Lung (tissue), 12 donors: ENCODE data around the gene PLEKHM3. TPM values are rescaled to one million over a fixed set of nuclear protein-coding genes. Genes with fewer than 3 reads are reported as not detected.
A peak's percentile ranks its signal among the peaks of the same experiment; 100 is the strongest.

ENCODE experiments used
- ATAC-seq: fragments of 200-7000 bp; cut with Tn5 transposase; one replicate; pipeline ENCODE4 v1.9.1; 2020; ENCODE audit warnings: moderate number of reproducible peaks; ENCODE audit not compliant: insufficient read depth, low FRiP score
- DNase-seq, 3 donors: peaks; one replicate each; pipeline ENCODE4 v3.0.0-alpha.2; 2013 to 2017
- H3K27ac ChIP-seq, 2 donors: one replicate each; pipeline ENCODE4 v1.5.1; 2013; ENCODE audit warnings: mild to moderate bottlenecking in 2 of 2, moderate library complexity in 2 of 2, control low read depth in 1 of 2, inconsistent platforms in 1 of 2, low read depth in 1 of 2, low read length in 1 of 2
- H3K27me3 ChIP-seq, 3 donors: one replicate each; pipeline ENCODE4 v1.5.1; 2013; ENCODE audit warnings: low read length in 2 of 3; ENCODE audit not compliant: control insufficient read depth in 3 of 3, insufficient read depth in 3 of 3
- H3K36me3 ChIP-seq, 4 donors: one replicate each; pipeline ENCODE4 v1.5.1; 2013; ENCODE audit warnings: low read length in 4 of 4, mild to moderate bottlenecking in 1 of 4, moderate library complexity in 1 of 4; ENCODE audit not compliant: control insufficient read depth in 4 of 4, insufficient read depth in 4 of 4
- H3K4me1 ChIP-seq, 5 donors: one replicate each; pipeline ENCODE4 v1.5.1; 2013; ENCODE audit warnings: low read length in 5 of 5, mild to moderate bottlenecking in 2 of 5, moderate library complexity in 1 of 5; ENCODE audit not compliant: control insufficient read depth in 5 of 5, insufficient read depth in 5 of 5
- H3K4me3 ChIP-seq: one replicate; pipeline ENCODE4 v1.5.1; 2013; ENCODE audit warnings: mild to moderate bottlenecking, control low read depth, moderate library complexity
- H3K9ac ChIP-seq, 2 donors: one replicate each; pipeline ENCODE4 v1.5.1; 2013; ENCODE audit warnings: low read length in 2 of 2, control low read depth in 1 of 2; ENCODE audit not compliant: insufficient read depth in 1 of 2
- H3K9me3 ChIP-seq, 4 donors: one replicate each; pipeline ENCODE4 v1.5.1; 2013; ENCODE audit warnings: low read length in 3 of 4, mild to moderate bottlenecking in 1 of 4, moderate library complexity in 1 of 4; ENCODE audit not compliant: control insufficient read depth in 4 of 4, insufficient read depth in 3 of 4
- WGBS, 2 donors: extraction: QIAGEN DNeasy Blood & Tissue Kit; methylation state at CpG; one replicate each; pipeline ENCODE4 v1.1.7; 2013; 5-methylcytosine and 5-hydroxymethylcytosine counted together
- polyA plus RNA-seq, 2 donors: library from polyadenylated mRNA; stranded (reverse); fragments of 200-250 nt; gene quantifications; one replicate each; pipeline ENCODE4 v1.2.1, GENCODE V29; 2013
- total RNA-seq, 2 donors: library from RNA; depleted of rRNA in 1 of 2; stranded (reverse); fragments of >200 nt in 1 of 2; gene quantifications; one replicate each; pipeline ENCODE4 v1.2.1, GENCODE V29; 2014 to 2021
- TF ChIP-seq, protein P1 (sequence below): IDR thresholded peaks from 2 replicates; pipeline ENCODE4 v1.5.1; 2012; ENCODE audit warnings: mild to moderate bottlenecking; ENCODE audit errors: control extremely low read depth, extremely low read depth
- donor health status: control.
- donor health status: control.
- donor health status: Bipolar disorder and iron deficiency.
- donor health status: healthy.
- donor health status: DM: yes; HTN: yes; CAD: no.

PLEKHM3 gene
- total and polyA plus RNA-seq, 4 donors = 5.6 to 32.9 (median 12.4) TPM

GRCh38 chr2:207926989-207927300 lies 98.4 kb downstream of the PLEKHM3 start:
- no peak overlapping the region for H3K9ac ChIP-seq
- TF ChIP-seq, protein P1, sequence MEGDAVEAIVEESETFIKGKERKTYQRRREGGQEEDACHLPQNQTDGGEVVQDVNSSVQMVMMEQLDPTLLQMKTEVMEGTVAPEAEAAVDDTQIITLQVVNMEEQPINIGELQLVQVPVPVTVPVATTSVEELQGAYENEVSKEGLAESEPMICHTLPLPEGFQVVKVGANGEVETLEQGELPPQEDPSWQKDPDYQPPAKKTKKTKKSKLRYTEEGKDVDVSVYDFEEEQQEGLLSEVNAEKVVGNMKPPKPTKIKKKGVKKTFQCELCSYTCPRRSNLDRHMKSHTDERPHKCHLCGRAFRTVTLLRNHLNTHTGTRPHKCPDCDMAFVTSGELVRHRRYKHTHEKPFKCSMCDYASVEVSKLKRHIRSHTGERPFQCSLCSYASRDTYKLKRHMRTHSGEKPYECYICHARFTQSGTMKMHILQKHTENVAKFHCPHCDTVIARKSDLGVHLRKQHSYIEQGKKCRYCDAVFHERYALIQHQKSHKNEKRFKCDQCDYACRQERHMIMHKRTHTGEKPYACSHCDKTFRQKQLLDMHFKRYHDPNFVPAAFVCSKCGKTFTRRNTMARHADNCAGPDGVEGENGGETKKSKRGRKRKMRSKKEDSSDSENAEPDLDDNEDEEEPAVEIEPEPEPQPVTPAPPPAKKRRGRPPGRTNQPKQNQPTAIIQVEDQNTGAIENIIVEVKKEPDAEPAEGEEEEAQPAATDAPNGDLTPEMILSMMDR = no peak
- H3K4me3 ChIP-seq = no peak overlapping the region
- no peaks in the 10 kb centered on the region for H3K27me3 ChIP-seq
- H3K4me1 ChIP-seq = peaks cover 0 to 14% (median 0%) of the 10 kb centered on the region in 5 donors
- WGBS, 2 donors = 74 to 75% methylated on average over 4 of the region's 4 CpGs
- H3K27ac ChIP-seq = no peak overlapping the region
- no peaks in the 10 kb centered on the region for H3K9me3 ChIP-seq
- DNase-seq (no peak), ATAC-seq (no peak)
- peaks cover 2 to 7% (median 5%) of the 10 kb centered on the region in 4 donors for H3K36me3 ChIP-seq

GRCh38 chr2:207926133-207926988 lies 99.0 kb downstream of the PLEKHM3 start:
- WGBS, 2 donors = 60 to 70% methylated on average over 13 of the region's 13 CpGs
- H3K4me1 ChIP-seq = peaks cover 0 to 14% (median 0%) of the 10 kb centered on the region in 5 donors
- no peaks in the 10 kb centered on the region for H3K27me3 ChIP-seq
- ATAC-seq (peak; percentile 67), DNase-seq (peak; percentile 70 to 83 (median 79))
- H3K27ac ChIP-seq = no peak overlapping the region
- H3K9me3 ChIP-seq = no peaks in the 10 kb centered on the region
- no peak overlapping the region for H3K9ac ChIP-seq
- TF ChIP-seq, protein P1 = no peak
- no peak overlapping the region for H3K4me3 ChIP-seq
- peaks cover 2 to 7% (median 5%) of the 10 kb centered on the region in 4 donors for H3K36me3 ChIP-seq

- DNase-seq (no peak), ATAC-seq (no peak)
- TF ChIP-seq, protein P1 = no peak
- Histone ChIP-seq H3K27ac (no peak overlapping the region), H3K36me3 (peaks cover under 1 to 4% (median 2%) of the 10 kb centered on the region in 4 donors), H3K4me1 (peaks cover 0 to 14% (median 0%) of the 10 kb centered on the region in 5 donors), H3K9ac (no peak overlapping the region), H3K9me3 (no peaks in the 10 kb centered on the region), H3K27me3 (no peaks in the 10 kb centered on the region), H3K4me3 (no peak overlapping the region)
- 94% methylated on average over 8 of the region's 8 CpGs for WGBS, 2 donors
Observed at GRCh38 chr2:207925601-207926000, 99.7 kb downstream of the PLEKHM3 start.
